Bronchial epithelial cell (primary cell): ENCODE data around the gene RAD51B. TPM values are rescaled to one million over a fixed set of nuclear protein-coding genes. Genes with fewer than 3 reads are reported as not detected.

Source experiments
- DNase-seq: peaks from one replicate; pipeline ENCODE4 v3.0.0-alpha.2; 2010; ENCODE audit warnings: low read depth
- FAIRE-seq: peaks from 2 replicates; lab custom pipeline; 2011; peaks lifted over from hg19 to GRCh38; lab: Jason Lieb, UNC
- H3K27me3 ChIP-seq: 2 replicates; pipeline ENCODE4 v1.5.1; 2011; ENCODE audit warnings: low read length; ENCODE audit not compliant: control insufficient read depth, insufficient read depth
- H3K36me3 ChIP-seq: 2 replicates; pipeline ENCODE4 v1.5.1; 2011; ENCODE audit warnings: low read length; ENCODE audit not compliant: control insufficient read depth, insufficient read depth
- H3K4me3 ChIP-seq: 2 replicates; pipeline ENCODE4 v1.5.1; 2011; ENCODE audit warnings: mild to moderate bottlenecking, low read depth, low read length, control low read depth
- CTCF ChIP-seq: IDR thresholded peaks from 2 replicates; pipeline ENCODE4 v1.5.1; 2011; ENCODE audit warnings: mild to moderate bottlenecking, moderate library complexity, low read length, control low read depth, inconsistent platforms; ENCODE audit not compliant: insufficient read depth, severe bottlenecking
- total RNA-seq: library from RNA; depleted of rRNA; stranded (reverse); fragments of >200 nt; gene quantifications from 2 replicates; pipeline ENCODE4 v1.2.1, GENCODE V29; 2014

The RAD51B gene
- total RNA-seq, 1 donor from 2014 or later, result 12.1 TPM

- no peak for TF ChIP-seq CTCF
- DNase-seq (no peak), FAIRE-seq (no peak)
- Histone ChIP-seq H3K4me3 (no peak overlapping the region), H3K36me3 (no peaks in the 10 kb centered on the region), H3K27me3 (no peaks in the 10 kb centered on the region)
Observed at GRCh38 chr14:68238976-68239375, 419.4 kb downstream of the RAD51B start.

- no peak for TF ChIP-seq CTCF
- no peak for FAIRE-seq
- no peak for DNase-seq
- Histone ChIP-seq H3K36me3 (no peaks in the 10 kb centered on the region), H3K27me3 (no peaks in the 10 kb centered on the region), H3K4me3 (no peak overlapping the region)
Observed at GRCh38 chr14:68239988-68240771, 420.6 kb downstream of the RAD51B start.

- TF ChIP-seq CTCF, result no peak
- no peak for FAIRE-seq
Observed at GRCh38 chr14:68241862-68242487, 422.4 kb downstream of the RAD51B start.

GRCh38 chr14:68243450-68244010 is 424.0 kb downstream of the RAD51B start:
- H3K4me3 ChIP-seq, result no peak overlapping the region
- DNase-seq (no peak), FAIRE-seq (no peak)
- no peaks in the 10 kb centered on the region for H3K36me3 ChIP-seq
- no peaks in the 10 kb centered on the region for H3K27me3 ChIP-seq
- no peak for TF ChIP-seq CTCF

More at GRCh38 chr14:68241862-68242487, 422.4 kb downstream of the RAD51B start:
- Histone ChIP-seq H3K27me3 (no peaks in the 10 kb centered on the region), H3K36me3 (no peaks in the 10 kb centered on the region), H3K4me3 (no peak overlapping the region)
- DNase-seq, result no peak

GRCh38 chr14:68244262-68244980 is 424.8 kb downstream of the RAD51B start:
- no peak for FAIRE-seq
- DNase-seq, result no peak
- TF ChIP-seq CTCF, result no peak
- H3K36me3 ChIP-seq, result no peaks in the 10 kb centered on the region
- no peak overlapping the region for H3K4me3 ChIP-seq
- H3K27me3 ChIP-seq, result no peaks in the 10 kb centered on the region
